Upper lobe of left lung (tissue), 6 donors: ENCODE data around the gene PCCA. TPM values are rescaled to one million over a fixed set of nuclear protein-coding genes. Genes with fewer than 3 reads are reported as not detected.

Experiments used
- ATAC-seq, 2 donors: fragments of 200-7000 bp; cut with Tn5 transposase; one replicate each; pipeline ENCODE4 v1.9.1; 2022; ENCODE audit warnings: mild to moderate bottlenecking in 2 of 2, moderate library complexity in 2 of 2; ENCODE audit not compliant: low FRiP score in 2 of 2
- DNase-seq, 2 donors: peaks; one replicate each; pipeline ENCODE4 v3.0.0-alpha.2; 2019 to 2020
- H3K27ac ChIP-seq, 4 donors: fragments of 200-600 bp; sonication (generic); one replicate each; pipeline ENCODE4 v1.5.1; 2016 to 2019
- H3K27me3 ChIP-seq, 4 donors: fragments of 200-600 bp; sonication (generic); one replicate each; pipeline ENCODE4 v1.5.1; 2017 to 2019
- H3K36me3 ChIP-seq, 4 donors: fragments of 200-600 bp; sonication (generic); one replicate each; pipeline ENCODE4 v1.5.1; 2016 to 2019
- H3K4me1 ChIP-seq, 4 donors: fragments of 200-600 bp; sonication (generic); one replicate each; pipeline ENCODE4 v1.5.1; 2018 to 2019
- H3K4me3 ChIP-seq, 4 donors: fragments of 200-600 bp; sonication (generic); one replicate each; pipeline ENCODE4 v1.5.1; 2017 to 2019; ENCODE audit warnings: mild to moderate bottlenecking in 2 of 4, moderate library complexity in 1 of 4
- H3K9me3 ChIP-seq, 4 donors: fragments of 200-600 bp; sonication (generic); one replicate each; pipeline ENCODE4 v1.5.1; 2018 to 2019
- EP300 ChIP-seq, 4 donors: sonication (generic); formaldehyde crosslinking; IDR thresholded peaks; one replicate each; pipeline ENCODE4 v1.5.1; 2017; ENCODE audit warnings: antibody characterized with exemption in 4 of 4, control low read depth in 2 of 4
- POLR2A ChIP-seq, 4 donors: fragments of 450-650 bp; IDR thresholded peaks; one replicate each; pipeline ENCODE4 v1.5.1; 2016 to 2017; ENCODE audit warnings: antibody characterized with exemption in 4 of 4, mild to moderate bottlenecking in 2 of 4
- POLR2AphosphoS5 ChIP-seq, 2 donors: sonication (generic); formaldehyde crosslinking; IDR thresholded peaks; one replicate each; pipeline ENCODE4 v1.5.1; 2017; ENCODE audit warnings: antibody characterized with exemption in 2 of 2
- WGBS, 2 donors: methylation state at CpG; one replicate each; pipeline ENCODE4 v1.1.5; 2017 to 2018; 5-methylcytosine and 5-hydroxymethylcytosine counted together
- total RNA-seq, 6 donors: library from RNA; depleted of rRNA in 4 of 6; stranded (reverse); fragments of >200 nt in 4 of 6; gene quantifications; one replicate each; pipeline versions ENCODE4 v1.1.0 to v1.2.1, GENCODE V29; 2016 to 2021
- TF ChIP-seq, protein P1 (sequence below), 6 experiments: fragments of 450-650 bp in 4 of 6; fragments of 200-600 bp in 2 of 6; sonication (generic) in 2 of 6; IDR thresholded peaks; one replicate each; pipeline ENCODE4 v1.5.1; 2016 to 2019; ENCODE audit warnings: antibody characterized with exemption in 6 of 6
- donor health status: DM: no; HTN: no; CAD: no; lungs with moderate emphysema.
- donor health status: DM: no; HTN: yes; CAD: no; lungs with severe emphysema.

Gene PCCA
- total RNA-seq, 6 donors from 2014 or later = 23.1 to 43.4 (median 30.0) TPM

DNA sequence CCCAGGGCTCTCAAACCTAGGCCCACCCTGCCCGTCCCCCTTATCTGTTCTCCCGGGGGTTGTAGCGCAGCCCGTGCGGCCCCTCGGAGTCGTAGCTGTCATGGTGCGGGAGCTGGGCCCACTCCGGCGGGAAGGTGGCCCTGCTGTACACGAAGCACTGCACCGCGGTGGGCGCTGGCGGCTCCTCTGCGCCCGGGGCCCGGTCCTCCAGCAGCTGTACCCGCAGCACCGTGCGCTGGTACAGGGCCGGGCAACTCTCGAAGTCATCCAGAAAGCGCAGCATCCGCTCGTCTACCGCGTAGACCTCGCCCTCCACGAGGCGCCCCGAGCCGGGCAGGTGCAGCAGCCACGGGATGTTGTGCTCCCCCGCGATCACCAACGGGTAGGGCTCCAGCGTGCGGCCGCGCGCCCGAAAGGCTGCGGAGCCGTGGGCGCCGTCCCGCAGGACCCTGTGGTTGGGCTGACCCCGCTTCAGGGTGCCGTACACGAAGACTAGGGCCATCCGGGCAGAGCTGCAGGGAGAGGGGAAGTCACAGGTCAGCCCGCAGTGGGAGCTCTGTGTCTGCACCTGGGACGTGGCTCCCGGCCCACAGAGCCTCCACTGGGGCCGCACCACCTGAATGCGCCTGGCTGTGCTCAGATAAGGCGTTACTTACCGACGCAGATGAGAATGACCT is 443.3 kb downstream of the PCCA start:
- DNase-seq (peak in 1 of 2 donors; percentile 85), ATAC-seq (no peak)
- Histone ChIP-seq H3K36me3 (peaks cover 0 to 35% (median 11%) of the 10 kb centered on the region in 4 donors), H3K4me1 (no peaks in the 10 kb centered on the region), H3K27ac (no peak overlapping the region), H3K27me3 (no peaks in the 10 kb centered on the region), H3K4me3 (no peak overlapping the region), H3K9me3 (no peaks in the 10 kb centered on the region)
- no peak for TF ChIP-seq POLR2AphosphoS5 (IDR thresholded peaks at IDR 0.05)
- TF ChIP-seq, protein P1, sequence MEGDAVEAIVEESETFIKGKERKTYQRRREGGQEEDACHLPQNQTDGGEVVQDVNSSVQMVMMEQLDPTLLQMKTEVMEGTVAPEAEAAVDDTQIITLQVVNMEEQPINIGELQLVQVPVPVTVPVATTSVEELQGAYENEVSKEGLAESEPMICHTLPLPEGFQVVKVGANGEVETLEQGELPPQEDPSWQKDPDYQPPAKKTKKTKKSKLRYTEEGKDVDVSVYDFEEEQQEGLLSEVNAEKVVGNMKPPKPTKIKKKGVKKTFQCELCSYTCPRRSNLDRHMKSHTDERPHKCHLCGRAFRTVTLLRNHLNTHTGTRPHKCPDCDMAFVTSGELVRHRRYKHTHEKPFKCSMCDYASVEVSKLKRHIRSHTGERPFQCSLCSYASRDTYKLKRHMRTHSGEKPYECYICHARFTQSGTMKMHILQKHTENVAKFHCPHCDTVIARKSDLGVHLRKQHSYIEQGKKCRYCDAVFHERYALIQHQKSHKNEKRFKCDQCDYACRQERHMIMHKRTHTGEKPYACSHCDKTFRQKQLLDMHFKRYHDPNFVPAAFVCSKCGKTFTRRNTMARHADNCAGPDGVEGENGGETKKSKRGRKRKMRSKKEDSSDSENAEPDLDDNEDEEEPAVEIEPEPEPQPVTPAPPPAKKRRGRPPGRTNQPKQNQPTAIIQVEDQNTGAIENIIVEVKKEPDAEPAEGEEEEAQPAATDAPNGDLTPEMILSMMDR (IDR thresholded peaks at IDR 0.05) = no peak
- TF ChIP-seq POLR2A (IDR thresholded peaks at IDR 0.05) = no peak
- TF ChIP-seq EP300 (IDR thresholded peaks at IDR 0.05) = no peak
- 93 to 97% methylated on average over 12 to 60 of the region's 60 CpGs for WGBS, 2 donors

DNA sequence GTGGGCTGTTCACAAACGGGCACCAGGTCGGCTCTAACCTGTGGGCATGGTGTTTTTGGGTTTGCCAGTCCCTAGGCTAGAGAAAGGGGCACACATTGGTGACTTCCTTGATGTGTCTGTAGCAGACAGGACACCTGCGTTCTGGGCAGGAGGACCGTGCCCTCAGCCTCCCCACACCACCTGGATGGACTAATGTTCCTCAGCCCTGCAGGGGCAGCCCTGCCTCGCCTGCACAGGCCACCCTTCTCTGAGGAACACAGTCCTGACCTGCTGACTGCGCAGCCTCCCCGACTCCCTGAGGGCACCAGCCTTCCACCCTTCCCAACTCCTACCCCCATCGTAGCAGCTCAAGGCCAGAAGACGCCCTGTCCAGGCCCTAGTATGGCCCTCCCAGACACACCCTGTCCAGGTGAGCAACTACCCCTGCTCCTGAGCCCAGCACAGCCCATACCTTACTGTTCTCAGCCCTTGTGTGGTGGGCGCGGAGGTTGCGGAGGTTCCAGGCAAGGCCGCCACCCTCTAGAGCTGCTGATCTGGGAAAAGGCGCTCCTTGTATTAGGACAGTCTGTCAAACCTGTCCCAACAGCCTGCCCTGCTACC is 444.0 kb downstream of the PCCA start:
- TF ChIP-seq EP300 (IDR thresholded peaks at IDR 0.05) (no peak), POLR2A (IDR thresholded peaks at IDR 0.05) (no peak), POLR2AphosphoS5 (IDR thresholded peaks at IDR 0.05) (no peak)
- TF ChIP-seq, protein P1 (IDR thresholded peaks at IDR 0.05) = no peak
- H3K27ac ChIP-seq = no peak overlapping the region
- H3K27me3 ChIP-seq = no peaks in the 10 kb centered on the region
- peaks cover 0 to 30% (median 9%) of the 10 kb centered on the region in 4 donors for H3K36me3 ChIP-seq
- H3K4me3 ChIP-seq = no peak overlapping the region
- DNase-seq (peak in 1 of 2 donors; percentile 46), ATAC-seq (no peak)
- 96 to 98% methylated on average over 9 to 14 of the region's 14 CpGs for WGBS, 2 donors
- H3K4me1 ChIP-seq = no peaks in the 10 kb centered on the region
- no peaks in the 10 kb centered on the region for H3K9me3 ChIP-seq

DNA sequence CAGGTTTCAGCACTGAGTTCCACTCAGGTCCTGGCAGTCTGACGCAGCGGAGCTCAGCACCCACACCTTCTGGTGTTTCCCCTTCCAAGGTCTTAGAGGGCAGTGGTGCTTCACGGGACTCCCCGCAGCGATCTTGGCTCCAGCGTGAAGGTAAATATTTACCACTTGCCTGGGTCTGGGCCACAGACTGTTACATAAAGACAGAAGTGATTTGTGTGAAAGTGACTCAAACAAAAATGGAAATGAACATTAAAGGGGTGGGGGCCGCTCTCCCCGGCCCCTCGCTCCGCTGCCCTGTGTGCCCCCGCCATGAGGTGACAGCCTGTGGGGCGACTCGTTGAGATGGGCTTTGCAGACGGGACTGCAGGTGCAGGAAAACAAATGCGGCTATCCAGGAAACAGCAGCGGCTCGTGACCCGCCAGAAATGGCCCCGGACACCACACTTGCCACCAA is 444.7 kb downstream of the PCCA start:
- peaks cover 0 to 28% (median 7%) of the 10 kb centered on the region in 4 donors for H3K36me3 ChIP-seq
- H3K27ac ChIP-seq = no peak overlapping the region
- TF ChIP-seq EP300 (IDR thresholded peaks at IDR 0.05) (no peak), POLR2A (IDR thresholded peaks at IDR 0.05) (no peak), POLR2AphosphoS5 (IDR thresholded peaks at IDR 0.05) (no peak)
- TF ChIP-seq, protein P1 (IDR thresholded peaks at IDR 0.05) = no peak
- no peaks in the 10 kb centered on the region for H3K4me1 ChIP-seq
- no peak for ATAC-seq
- WGBS, 2 donors = 62 to 87% methylated on average over 14 to 19 of the region's 19 CpGs
- H3K4me3 ChIP-seq = no peak overlapping the region
- no peaks in the 10 kb centered on the region for H3K9me3 ChIP-seq
- no peaks in the 10 kb centered on the region for H3K27me3 ChIP-seq
- peak in 1 of 2 donors; percentile 62 for DNase-seq

DNA sequence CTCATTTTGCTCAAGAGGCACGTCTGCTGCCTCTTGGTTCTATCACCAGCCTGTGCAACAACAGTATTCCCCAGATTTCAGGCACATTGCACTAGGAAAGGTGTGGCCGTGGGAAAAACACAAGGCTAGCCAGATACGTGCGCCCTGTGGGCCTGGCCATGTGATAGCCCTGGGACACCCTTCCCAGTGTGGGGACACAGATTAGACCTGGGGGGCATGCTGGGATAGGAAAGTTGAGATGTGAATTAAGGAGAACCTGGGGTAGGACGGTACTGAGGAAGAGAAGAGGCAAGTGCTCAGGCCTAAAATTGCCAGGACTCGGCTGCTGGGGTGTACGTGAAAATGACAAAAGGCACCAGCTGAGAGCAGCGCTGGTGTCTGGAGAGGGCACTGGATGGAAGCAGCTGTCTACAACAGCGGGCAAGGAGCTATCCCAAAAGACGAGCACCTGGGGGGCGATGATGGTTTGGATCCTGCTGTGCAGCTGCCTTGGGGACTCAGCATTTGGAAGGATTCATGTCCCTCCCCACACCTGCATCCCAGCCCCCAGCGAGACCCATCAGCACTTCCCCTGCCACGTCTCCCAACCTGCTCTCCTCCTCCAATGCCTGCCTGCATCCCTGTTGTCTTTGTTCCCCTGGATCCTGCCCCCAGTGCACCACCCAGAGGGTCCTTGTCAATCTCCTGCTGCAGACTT is 445.4 kb downstream of the PCCA start:
- ATAC-seq (no peak), DNase-seq (no peak)
- 96 to 97% methylated on average over 12 to 13 of the region's 13 CpGs for WGBS, 2 donors
- Histone ChIP-seq H3K4me1 (no peaks in the 10 kb centered on the region), H3K27me3 (no peaks in the 10 kb centered on the region), H3K36me3 (peaks cover 0 to 21% (median 5%) of the 10 kb centered on the region in 4 donors), H3K27ac (no peak overlapping the region), H3K4me3 (no peak overlapping the region), H3K9me3 (no peaks in the 10 kb centered on the region)
- TF ChIP-seq, protein P1 (IDR thresholded peaks at IDR 0.05) = no peak
- TF ChIP-seq POLR2A (IDR thresholded peaks at IDR 0.05) (no peak), POLR2AphosphoS5 (IDR thresholded peaks at IDR 0.05) (no peak)
